Myocyte (in vitro differentiated cells): ENCODE measurements around the gene OR2G6. TPM values are rescaled to one million over a fixed set of nuclear protein-coding genes. Genes with fewer than 3 reads are reported as not detected.
"Not testable (repeated sequence)": the region's sequence is repeated elsewhere in the genome, so short reads cannot be mapped to it uniquely, and the experiment has no call there.

Experiments
- DNase-seq: peaks from one replicate; pipeline ENCODE4 v3.0.0-alpha.2; 2012; ENCODE audit warnings: low read depth
- total RNA-seq: library from RNA; depleted of rRNA; stranded (reverse); fragments of >200 nt; gene quantifications from 2 replicates; pipeline ENCODE4 v1.2.3, GENCODE V29; 2014

The OR2G6 gene
- total RNA-seq, 1 donor from 2014 or later: not detected

GRCh38 chr1:248574657-248575056 is 66.8 kb downstream of the OR2G6 start, which contains the start of gene OR2T34:
OR2T34 (minus strand) TSS chr1:248574757; CDS start chr1:248574757, 0 bp downstream.
- not testable (repeated sequence) for DNase-seq

- no peak for DNase-seq
Measured at GRCh38 chr1:248576260-248576980, 68.5 kb downstream of the OR2G6 start.

Other genes starting within 250 kb of the OR2G6 start
- gene OR2T33, start 230.1 kb upstream of the OR2G6 start, total RNA-seq: not detected in 2 replicates
- not detected in 2 replicates for gene OR2T12, start 204.6 kb upstream of the OR2G6 start, total RNA-seq
- gene OR2M7, start 183.5 kb upstream of the OR2G6 start, total RNA-seq: not detected in 2 replicates
- not detected in 2 replicates for gene OR14C36, start 159.3 kb upstream of the OR2G6 start, total RNA-seq
- gene OR2T4, start 146.4 kb upstream of the OR2G6 start, total RNA-seq: not detected in 2 replicates
- not detected in 2 replicates for gene OR2T6, start 132.3 kb upstream of the OR2G6 start, total RNA-seq
- not detected in 2 replicates for gene OR2T1, start 105.0 kb upstream of the OR2G6 start, total RNA-seq
- gene OR2T2, start 62.4 kb upstream of the OR2G6 start, total RNA-seq: not detected in 2 replicates
- not detected in 2 replicates for gene OR2T3, start 34.7 kb upstream of the OR2G6 start, total RNA-seq
- gene OR2T5, start 19.5 kb upstream of the OR2G6 start, total RNA-seq: not detected in 2 replicates
- not detected in 2 replicates for gene OR2T29, start 54.7 kb downstream of the OR2G6 start, total RNA-seq
- not detected in 2 replicates for gene OR2T34, start 66.7 kb downstream of the OR2G6 start, total RNA-seq
- gene OR2T10, start 89.6 kb downstream of the OR2G6 start, total RNA-seq: not detected in 2 replicates
- gene OR2T11, start 127.0 kb downstream of the OR2G6 start, total RNA-seq: not detected in 2 replicates
- not detected in 2 replicates for gene OR2T35, start 137.2 kb downstream of the OR2G6 start, total RNA-seq
- gene OR2T27, start 147.5 kb downstream of the OR2G6 start, total RNA-seq: not detected in 2 replicates
- gene OR14I1, start 194.7 kb downstream of the OR2G6 start, total RNA-seq: not detected in 2 replicates
- not detected in 2 replicates for gene LYPD8, start 247.7 kb downstream of the OR2G6 start, total RNA-seq